Measurements from ENCODE around the gene BCAT1.

Gene BCAT1

DNA sequence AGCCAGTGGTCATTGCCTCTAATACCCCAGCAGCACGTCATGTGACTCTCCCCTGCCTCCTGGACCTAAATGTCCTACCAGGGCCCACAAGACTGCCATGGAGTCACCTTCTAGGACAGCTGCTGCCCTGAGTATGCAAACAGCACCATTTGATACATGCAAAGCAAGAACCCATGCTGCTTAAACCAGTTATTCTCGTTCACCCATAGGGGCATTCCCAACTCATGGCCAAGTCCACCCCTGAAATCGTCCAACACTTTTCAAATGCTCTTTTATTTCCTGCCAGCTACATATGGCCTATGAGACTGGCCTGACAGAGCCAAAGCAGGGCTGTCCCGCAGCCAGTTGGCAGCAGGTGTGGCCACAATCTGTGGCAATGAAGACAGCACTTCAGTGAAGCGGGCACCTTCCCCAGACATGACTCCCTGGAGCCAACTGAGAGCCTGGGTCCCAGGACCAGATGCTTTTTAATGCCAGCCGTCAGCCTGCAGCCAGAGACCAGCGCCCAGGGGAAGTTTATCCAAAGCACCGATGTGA, 99.9 kb downstream of the BCAT1 start:
- H3K27ac Mint-ChIP-seq, result no peak overlapping the region
- H3K36me3 Mint-ChIP-seq (ENCODE audit: low read depth), result peaks cover 59% of the 10 kb centered on the region
- TF ChIP-seq, protein P1, sequence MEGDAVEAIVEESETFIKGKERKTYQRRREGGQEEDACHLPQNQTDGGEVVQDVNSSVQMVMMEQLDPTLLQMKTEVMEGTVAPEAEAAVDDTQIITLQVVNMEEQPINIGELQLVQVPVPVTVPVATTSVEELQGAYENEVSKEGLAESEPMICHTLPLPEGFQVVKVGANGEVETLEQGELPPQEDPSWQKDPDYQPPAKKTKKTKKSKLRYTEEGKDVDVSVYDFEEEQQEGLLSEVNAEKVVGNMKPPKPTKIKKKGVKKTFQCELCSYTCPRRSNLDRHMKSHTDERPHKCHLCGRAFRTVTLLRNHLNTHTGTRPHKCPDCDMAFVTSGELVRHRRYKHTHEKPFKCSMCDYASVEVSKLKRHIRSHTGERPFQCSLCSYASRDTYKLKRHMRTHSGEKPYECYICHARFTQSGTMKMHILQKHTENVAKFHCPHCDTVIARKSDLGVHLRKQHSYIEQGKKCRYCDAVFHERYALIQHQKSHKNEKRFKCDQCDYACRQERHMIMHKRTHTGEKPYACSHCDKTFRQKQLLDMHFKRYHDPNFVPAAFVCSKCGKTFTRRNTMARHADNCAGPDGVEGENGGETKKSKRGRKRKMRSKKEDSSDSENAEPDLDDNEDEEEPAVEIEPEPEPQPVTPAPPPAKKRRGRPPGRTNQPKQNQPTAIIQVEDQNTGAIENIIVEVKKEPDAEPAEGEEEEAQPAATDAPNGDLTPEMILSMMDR (IDR thresholded peaks at IDR 0.05), result no peak
- H3K4me1 Mint-ChIP-seq, result peaks cover 9% of the 10 kb centered on the region
- no peak overlapping the region for H3K4me3 Mint-ChIP-seq
- DNase-seq, result no peak
- H3K27me3 Mint-ChIP-seq (ENCODE audit: low read depth, poor library complexity), result no peaks in the 10 kb centered on the region
- H3K9me3 Mint-ChIP-seq, result peaks cover 6% of the 10 kb centered on the region

DNA sequence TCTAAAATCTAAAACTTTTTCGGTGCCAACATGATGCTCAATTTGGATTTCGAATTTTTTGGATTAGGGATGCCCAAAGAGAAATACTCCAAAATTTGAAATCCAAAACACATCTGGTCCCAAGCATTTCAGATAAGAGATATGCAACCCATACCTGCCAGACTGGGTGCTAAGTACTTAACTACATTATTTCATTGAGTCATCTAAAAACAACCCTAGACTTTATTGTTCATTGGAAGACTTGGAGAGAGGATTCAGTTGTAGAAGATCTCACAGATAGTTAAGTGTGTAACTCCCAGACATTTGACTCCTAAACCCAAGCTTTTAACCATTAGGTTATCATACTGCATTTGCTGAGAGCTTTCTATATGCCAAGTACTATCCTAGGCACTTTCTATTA, 102.2 kb downstream of the BCAT1 start:
- Mint-ChIP-seq H3K27ac (no peak overlapping the region), H3K4me3 (no peak overlapping the region), H3K27me3 (ENCODE audit: low read depth, poor library complexity) (no peaks in the 10 kb centered on the region), H3K4me1 (no peaks in the 10 kb centered on the region), H3K36me3 (ENCODE audit: low read depth) (peaks cover 49% of the 10 kb centered on the region), H3K9me3 (no peaks in the 10 kb centered on the region)
- TF ChIP-seq, protein P1 (IDR thresholded peaks at IDR 0.05), result no peak
- DNase-seq, result no peak

DNA sequence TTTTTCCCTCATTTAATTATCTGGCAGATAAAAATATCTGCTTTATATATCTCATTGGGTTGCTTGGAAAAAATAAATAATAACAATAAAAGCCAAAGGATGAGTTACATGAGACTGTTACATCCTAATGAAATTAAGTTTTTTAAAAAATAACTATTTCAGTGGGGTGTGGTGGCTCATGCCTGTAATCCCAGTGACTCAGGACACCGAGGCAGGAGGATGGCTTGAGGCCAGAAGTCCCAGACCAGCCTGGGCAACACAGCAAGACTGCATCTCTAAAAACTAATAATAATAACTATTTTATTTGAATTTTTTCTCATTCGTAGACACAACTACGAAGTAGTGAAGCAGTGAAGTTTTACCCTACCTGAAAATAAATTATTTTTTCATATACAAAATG, 103.3 kb downstream of the BCAT1 start:
- Mint-ChIP-seq H3K4me1 (no peaks in the 10 kb centered on the region), H3K27me3 (ENCODE audit: low read depth, poor library complexity) (no peaks in the 10 kb centered on the region), H3K27ac (no peak overlapping the region), H3K36me3 (ENCODE audit: low read depth) (peaks cover 46% of the 10 kb centered on the region), H3K4me3 (no peak overlapping the region), H3K9me3 (no peaks in the 10 kb centered on the region)
- no peak for DNase-seq
- TF ChIP-seq, protein P1 (IDR thresholded peaks at IDR 0.05), result no peak

DNA sequence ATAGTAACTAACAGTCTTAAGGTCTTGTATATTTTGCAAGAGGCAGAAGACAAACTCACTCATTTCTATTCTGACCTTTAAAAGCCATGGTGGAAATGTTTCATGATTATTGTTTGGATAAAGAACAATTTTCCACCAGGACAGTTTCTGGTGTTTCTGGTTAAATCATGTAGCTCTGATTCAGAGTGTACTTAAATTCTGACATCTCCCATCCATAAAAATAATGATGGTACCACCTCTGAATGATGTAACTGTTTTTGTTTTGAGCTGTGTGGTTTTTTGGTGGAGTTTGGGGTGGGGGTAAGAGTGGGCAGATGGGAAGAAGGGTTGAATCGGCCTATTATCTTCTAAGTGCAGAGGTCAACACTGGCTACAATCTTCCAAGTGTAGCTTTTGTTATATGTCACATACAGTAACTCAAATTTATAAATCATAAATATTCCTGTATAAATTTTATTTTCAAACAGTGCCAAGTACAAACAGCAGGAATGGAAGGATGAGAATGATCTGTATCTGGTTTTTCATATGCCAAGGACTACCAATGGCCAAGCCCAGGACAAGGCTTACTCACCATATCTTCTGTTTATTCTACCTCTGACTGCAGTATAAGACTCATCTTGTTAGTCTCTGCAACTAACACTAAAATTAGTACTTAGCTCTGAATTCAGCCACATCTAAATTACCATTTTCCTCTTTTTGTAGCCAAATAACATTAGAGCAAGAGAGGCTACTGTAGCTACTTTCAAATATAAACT, 108.7 kb downstream of the BCAT1 start:
- no peaks in the 10 kb centered on the region for H3K4me1 Mint-ChIP-seq
- peaks cover 54% of the 10 kb centered on the region for H3K36me3 Mint-ChIP-seq (ENCODE audit: low read depth)
- H3K9me3 Mint-ChIP-seq, result no peaks in the 10 kb centered on the region
- TF ChIP-seq, protein P1 (IDR thresholded peaks at IDR 0.05), result no peak
- H3K4me3 Mint-ChIP-seq, result no peak overlapping the region
- no peak for DNase-seq
- H3K27me3 Mint-ChIP-seq (ENCODE audit: low read depth, poor library complexity), result no peaks in the 10 kb centered on the region
- H3K27ac Mint-ChIP-seq, result no peak overlapping the region

DNA sequence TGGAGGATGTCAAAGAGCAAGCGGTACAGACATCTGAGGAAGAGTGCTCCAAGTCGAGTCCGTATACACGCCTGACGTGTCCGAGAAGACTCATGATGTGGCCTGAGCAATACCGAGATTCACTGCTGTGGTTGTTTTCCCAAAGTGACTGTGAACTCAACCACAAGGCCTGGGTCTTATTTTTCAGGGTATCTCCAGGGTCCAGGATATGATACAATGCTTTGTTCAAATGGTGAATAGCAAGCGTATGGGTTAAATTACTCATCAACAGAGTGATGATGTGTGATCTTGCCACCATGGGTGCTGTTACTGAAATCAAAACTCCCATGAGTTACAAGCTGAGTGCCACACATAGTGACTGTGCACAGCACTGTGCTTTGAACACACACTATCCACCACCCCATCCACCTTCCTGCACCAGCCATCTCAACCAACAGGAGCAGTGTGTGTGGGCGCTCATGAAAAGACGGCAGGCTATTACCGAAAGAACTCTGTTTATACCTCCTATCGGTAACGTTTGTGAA, 109.6 kb downstream of the BCAT1 start:
- H3K27me3 Mint-ChIP-seq (ENCODE audit: low read depth, poor library complexity), result no peaks in the 10 kb centered on the region
- H3K4me3 Mint-ChIP-seq, result no peak overlapping the region
- no peak overlapping the region for H3K27ac Mint-ChIP-seq
- no peaks in the 10 kb centered on the region for H3K9me3 Mint-ChIP-seq
- DNase-seq, result no peak
- H3K4me1 Mint-ChIP-seq, result no peaks in the 10 kb centered on the region
- H3K36me3 Mint-ChIP-seq (ENCODE audit: low read depth), result peaks cover 55% of the 10 kb centered on the region
- TF ChIP-seq, protein P1 (IDR thresholded peaks at IDR 0.05), result no peak
